ENCODE measurements around the gene CFAP45. TPM values are rescaled to one million over a fixed set of nuclear protein-coding genes. Genes with fewer than 3 reads are reported as not detected.

The CFAP45 gene
- polyA plus RNA-seq, 1 experiment, result 0.56 TPM

DNA sequence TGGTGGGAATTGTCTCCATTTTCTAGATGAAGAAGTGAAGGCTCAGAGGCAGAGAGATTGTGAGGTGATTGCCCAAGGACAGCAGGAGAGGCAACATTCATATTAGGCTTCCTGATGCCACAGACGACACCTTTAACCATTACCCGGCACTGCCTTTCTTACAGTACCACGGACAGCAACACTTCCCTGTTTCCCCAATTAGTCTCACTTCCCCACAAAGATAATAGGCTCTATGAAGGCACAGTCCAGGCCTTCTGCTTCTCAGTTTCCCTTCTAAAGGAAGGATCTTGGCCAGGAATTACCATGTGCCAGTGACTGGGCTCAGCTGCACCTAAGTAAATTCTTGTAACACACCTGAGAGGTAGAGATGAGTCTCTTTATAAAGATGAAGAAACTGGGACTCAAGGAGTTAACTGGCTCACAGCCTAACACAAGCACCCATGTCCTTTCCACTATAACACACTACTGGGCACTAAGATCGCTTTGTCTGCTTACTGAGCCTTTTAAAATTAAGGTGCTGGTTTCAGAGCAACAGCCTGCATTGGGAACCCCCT, 35.8 kb upstream of the CFAP45 start:
- H3K36me3 ChIP-seq (ENCODE audit: control insufficient read depth, insufficient read depth, low read length), result no peaks in the 10 kb centered on the region
- ChIA-PET CTCF (interaction anchor here (0.9 to 39.5 kb wide), 13 partner anchors 10 to 165 kb away, joined by 3 to 889 read pairs (median 4); partner anchors contain the start of genes IGSF9 and TAGLN2), POLR2A (no interaction called here)
- TF ChIP-seq, protein P1, sequence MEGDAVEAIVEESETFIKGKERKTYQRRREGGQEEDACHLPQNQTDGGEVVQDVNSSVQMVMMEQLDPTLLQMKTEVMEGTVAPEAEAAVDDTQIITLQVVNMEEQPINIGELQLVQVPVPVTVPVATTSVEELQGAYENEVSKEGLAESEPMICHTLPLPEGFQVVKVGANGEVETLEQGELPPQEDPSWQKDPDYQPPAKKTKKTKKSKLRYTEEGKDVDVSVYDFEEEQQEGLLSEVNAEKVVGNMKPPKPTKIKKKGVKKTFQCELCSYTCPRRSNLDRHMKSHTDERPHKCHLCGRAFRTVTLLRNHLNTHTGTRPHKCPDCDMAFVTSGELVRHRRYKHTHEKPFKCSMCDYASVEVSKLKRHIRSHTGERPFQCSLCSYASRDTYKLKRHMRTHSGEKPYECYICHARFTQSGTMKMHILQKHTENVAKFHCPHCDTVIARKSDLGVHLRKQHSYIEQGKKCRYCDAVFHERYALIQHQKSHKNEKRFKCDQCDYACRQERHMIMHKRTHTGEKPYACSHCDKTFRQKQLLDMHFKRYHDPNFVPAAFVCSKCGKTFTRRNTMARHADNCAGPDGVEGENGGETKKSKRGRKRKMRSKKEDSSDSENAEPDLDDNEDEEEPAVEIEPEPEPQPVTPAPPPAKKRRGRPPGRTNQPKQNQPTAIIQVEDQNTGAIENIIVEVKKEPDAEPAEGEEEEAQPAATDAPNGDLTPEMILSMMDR (IDR thresholded peaks at IDR 0.05; ENCODE audit: insufficient read depth, low read depth, low read length), result no peak
- H3K27me3 ChIP-seq (ENCODE audit: control insufficient read depth, insufficient read depth, low read length), result peaks cover 2% of the 10 kb centered on the region; the same call in 1 of the 2 replicates
- no peak overlapping the region for H3K4me3 ChIP-seq (ENCODE audit: low read depth, low read length)
- no peak for DNase-seq (ENCODE audit: low read depth)

DNA sequence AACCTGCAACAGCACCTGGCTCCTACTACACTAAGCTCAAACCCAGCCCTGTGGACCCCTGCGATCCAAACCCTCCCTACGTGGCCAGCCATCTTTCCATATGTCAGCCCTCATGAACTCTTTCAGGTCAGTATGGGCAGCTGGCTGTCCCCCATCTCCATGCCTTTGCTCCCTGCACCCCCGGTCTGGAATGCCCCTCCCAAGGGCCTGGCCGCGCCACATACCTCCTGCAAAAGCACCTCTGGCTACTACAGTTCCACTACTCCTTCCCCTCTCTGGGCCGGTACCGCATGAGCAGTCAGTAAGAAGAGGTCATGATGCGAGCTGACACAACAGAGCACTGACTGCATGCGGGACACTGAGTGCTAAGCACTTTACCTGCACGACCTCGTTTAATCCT, 35.3 kb upstream of the CFAP45 start:
- ChIA-PET POLR2A (no interaction called here), CTCF (interaction anchor here (0.9 to 39.5 kb wide), 12 partner anchors 10 to 166 kb away, joined by 3 to 889 read pairs (median 4); partner anchors contain the start of genes IGSF9 and TAGLN2)
- Histone ChIP-seq H3K4me3 (ENCODE audit: low read depth, low read length) (no peak overlapping the region), H3K36me3 (ENCODE audit: control insufficient read depth, insufficient read depth, low read length) (no peaks in the 10 kb centered on the region), H3K27me3 (ENCODE audit: control insufficient read depth, insufficient read depth, low read length) (peaks cover 2% of the 10 kb centered on the region; the same call in 1 of the 2 replicates)
- TF ChIP-seq, protein P1 (IDR thresholded peaks at IDR 0.05; ENCODE audit: insufficient read depth, low read depth, low read length), result no peak
- no peak for DNase-seq (ENCODE audit: low read depth)

DNA sequence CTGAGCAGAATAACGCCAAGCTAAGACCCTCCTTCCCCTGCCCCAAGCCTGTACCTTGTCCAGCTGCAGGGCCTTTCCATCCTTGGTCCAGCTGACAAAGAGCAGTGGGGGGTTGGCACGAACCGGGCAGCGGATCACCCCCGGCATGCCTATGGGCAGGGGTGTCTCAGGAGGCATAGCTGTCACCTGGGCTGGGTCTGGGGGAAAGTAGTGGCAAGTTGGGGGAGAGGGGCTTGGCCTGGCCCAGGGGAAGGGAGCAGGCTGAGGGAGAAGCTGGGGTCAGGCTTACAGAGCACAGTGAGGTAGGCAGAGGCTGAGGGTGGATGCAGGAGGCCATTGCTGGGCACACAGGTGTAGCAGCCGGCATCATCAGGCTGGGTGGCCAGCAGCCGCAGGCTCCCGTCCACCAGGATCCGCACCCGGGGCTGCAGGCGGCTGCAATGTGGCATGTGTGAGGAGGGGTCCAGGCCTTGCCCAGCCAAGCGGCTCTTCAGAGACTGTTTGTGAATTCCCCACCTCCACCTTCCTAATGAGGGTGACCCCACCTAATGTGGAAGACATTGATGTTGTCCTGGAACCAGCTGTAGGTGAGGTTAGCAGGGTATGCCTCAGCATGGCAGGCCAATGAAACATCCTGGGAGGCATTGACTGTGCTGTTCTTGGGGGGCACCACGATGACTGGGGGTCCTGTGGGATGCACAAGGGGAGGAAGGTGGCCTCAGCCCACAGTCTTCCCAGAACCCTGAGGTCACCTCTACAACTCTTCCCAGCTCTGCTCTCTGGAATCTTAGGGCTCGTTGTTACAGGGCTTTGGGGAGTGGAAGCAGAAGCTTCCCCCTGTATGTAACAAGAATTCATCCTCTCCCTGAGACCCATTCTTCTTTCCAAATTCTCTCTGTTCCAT, 34.4 kb upstream of the CFAP45 start:
- H3K4me3 ChIP-seq (ENCODE audit: low read depth, low read length), result no peak overlapping the region
- H3K27me3 ChIP-seq (ENCODE audit: control insufficient read depth, insufficient read depth, low read length), result peaks cover 2% of the 10 kb centered on the region; the same call in 1 of the 2 replicates
- ChIA-PET POLR2A (no interaction called here), CTCF (interaction anchor here (0.5 to 39.5 kb wide), 9 partner anchors 9 to 738 kb away, joined by 3 to 889 read pairs (median 4); partner anchors contain the start of genes IGSF9 and TAGLN2)
- no peak for DNase-seq (ENCODE audit: low read depth)
- TF ChIP-seq, protein P1 (IDR thresholded peaks at IDR 0.05; ENCODE audit: insufficient read depth, low read depth, low read length), result no peak
- H3K36me3 ChIP-seq (ENCODE audit: control insufficient read depth, insufficient read depth, low read length), result no peaks in the 10 kb centered on the region

DNA sequence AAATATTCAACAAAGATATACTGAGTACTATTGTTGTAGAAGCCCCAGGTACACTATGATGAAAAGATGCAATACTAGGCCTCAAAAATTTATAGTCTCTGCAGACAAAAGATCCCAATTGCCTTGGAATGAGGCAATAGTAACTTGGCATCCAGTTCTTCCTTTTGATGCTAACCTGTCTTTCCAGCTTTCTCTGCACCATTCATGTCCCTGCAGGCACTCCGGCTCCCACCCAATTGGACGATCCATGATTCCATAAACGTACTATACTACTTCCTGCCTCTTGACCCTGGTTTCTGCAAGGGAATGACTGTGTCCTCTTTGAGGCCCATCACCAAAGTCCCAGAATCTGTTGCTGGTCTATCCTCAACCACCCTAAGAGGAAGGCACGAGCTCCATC, 33.4 kb upstream of the CFAP45 start:
- Histone ChIP-seq H3K36me3 (ENCODE audit: control insufficient read depth, insufficient read depth, low read length) (no peaks in the 10 kb centered on the region), H3K4me3 (ENCODE audit: low read depth, low read length) (no peak overlapping the region), H3K27me3 (ENCODE audit: control insufficient read depth, insufficient read depth, low read length) (peaks cover 2% of the 10 kb centered on the region; the same call in 1 of the 2 replicates)
- DNase-seq (ENCODE audit: low read depth), result no peak
- TF ChIP-seq, protein P1 (IDR thresholded peaks at IDR 0.05; ENCODE audit: insufficient read depth, low read depth, low read length), result no peak
- ChIA-PET CTCF (interaction anchor here (0.5 to 39.5 kb wide), 5 partner anchors 13 to 737 kb away, joined by 3 to 889 read pairs (median 4); no protein-coding TSS in a partner anchor), POLR2A (no interaction called here)

Data from BJ (cell line).